Measurements from ENCODE around the gene ACAD11.

DNA sequence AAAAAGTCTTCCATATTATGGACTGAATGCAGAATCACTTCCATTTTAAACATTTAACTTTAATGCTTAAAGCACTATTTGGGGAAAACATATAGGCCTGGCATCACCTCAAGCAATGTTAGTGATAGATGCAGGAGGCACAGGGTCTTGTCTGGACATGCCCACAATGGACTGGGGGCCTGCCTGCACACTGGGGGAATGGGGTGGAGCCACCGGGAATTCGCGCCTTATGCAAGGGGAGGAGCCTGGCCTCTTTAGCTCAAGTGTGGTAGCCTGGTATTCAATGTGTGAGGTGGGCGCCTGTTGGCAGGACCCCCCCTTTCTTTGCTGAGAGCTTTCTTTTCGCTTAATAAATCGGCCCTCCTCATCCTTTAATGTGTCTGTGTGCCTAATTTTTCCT, 32.7 kb downstream of the ACAD11 start:
- TF ChIP-seq, protein P1, sequence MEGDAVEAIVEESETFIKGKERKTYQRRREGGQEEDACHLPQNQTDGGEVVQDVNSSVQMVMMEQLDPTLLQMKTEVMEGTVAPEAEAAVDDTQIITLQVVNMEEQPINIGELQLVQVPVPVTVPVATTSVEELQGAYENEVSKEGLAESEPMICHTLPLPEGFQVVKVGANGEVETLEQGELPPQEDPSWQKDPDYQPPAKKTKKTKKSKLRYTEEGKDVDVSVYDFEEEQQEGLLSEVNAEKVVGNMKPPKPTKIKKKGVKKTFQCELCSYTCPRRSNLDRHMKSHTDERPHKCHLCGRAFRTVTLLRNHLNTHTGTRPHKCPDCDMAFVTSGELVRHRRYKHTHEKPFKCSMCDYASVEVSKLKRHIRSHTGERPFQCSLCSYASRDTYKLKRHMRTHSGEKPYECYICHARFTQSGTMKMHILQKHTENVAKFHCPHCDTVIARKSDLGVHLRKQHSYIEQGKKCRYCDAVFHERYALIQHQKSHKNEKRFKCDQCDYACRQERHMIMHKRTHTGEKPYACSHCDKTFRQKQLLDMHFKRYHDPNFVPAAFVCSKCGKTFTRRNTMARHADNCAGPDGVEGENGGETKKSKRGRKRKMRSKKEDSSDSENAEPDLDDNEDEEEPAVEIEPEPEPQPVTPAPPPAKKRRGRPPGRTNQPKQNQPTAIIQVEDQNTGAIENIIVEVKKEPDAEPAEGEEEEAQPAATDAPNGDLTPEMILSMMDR (IDR thresholded peaks at IDR 0.05): no peak
- no peak for TF ChIP-seq ZFX (IDR thresholded peaks at IDR 0.05; ENCODE audit: borderline replicate concordance)

Data from 22Rv1 (cell line).